Neural cell (in vitro differentiated cells): Measurements from ENCODE around the gene UBL4A. TPM values are rescaled to one million over a fixed set of nuclear protein-coding genes. Genes with fewer than 3 reads are reported as not detected.

Experiments used
- H2AFZ ChIP-seq: fragments of 200-600, 300-800 bp; sonication (generic), shearing (Covaris generic); 2 replicates; pipeline ENCODE4 v1.6.0; 2014; ENCODE audit warnings: low read depth, mild to moderate bottlenecking, antibody characterized with exemption, low read length, moderate library complexity
- H3F3A ChIP-seq: fragments of 200-600 bp; shearing (Covaris generic); 2 replicates; pipeline ENCODE4 v1.6.1; 2016; ENCODE audit warnings: mild to moderate bottlenecking, moderate library complexity, mixed read lengths, antibody characterized with exemption, low read length; ENCODE audit not compliant: insufficient read depth, poor library complexity, severe bottlenecking
- H3K27ac ChIP-seq: fragments of 200-600, 300-800 bp; sonication (generic), shearing (Covaris generic); 2 replicates; pipeline ENCODE4 v1.5.1; 2014; ENCODE audit warnings: mild to moderate bottlenecking, low read length, moderate library complexity
- H3K27me3 ChIP-seq: fragments of 300-800, 200-600 bp; sonication (generic), shearing (Covaris generic); 2 replicates; pipeline ENCODE4 v1.6.0; 2014; ENCODE audit warnings: mild to moderate bottlenecking, low read depth, low read length, moderate library complexity; ENCODE audit not compliant: insufficient read depth
- H3K36me3 ChIP-seq: fragments of 300-800, 200-600 bp; sonication (generic), shearing (Covaris generic); 2 replicates; pipeline ENCODE4 v1.5.1; 2014; ENCODE audit warnings: mild to moderate bottlenecking, antibody characterized with exemption, low read length, moderate library complexity; ENCODE audit not compliant: insufficient read depth
- H3K4me2 ChIP-seq: fragments of 300-800, 200-600 bp; sonication (generic), shearing (Covaris generic); 2 replicates; pipeline ENCODE4 v1.6.0; 2014; ENCODE audit warnings: mild to moderate bottlenecking, low read length
- H3K4me3 ChIP-seq: fragments of 300-800, 200-600 bp; sonication (generic), shearing (Covaris generic); 2 replicates; pipeline ENCODE4 v1.5.1; 2014; ENCODE audit warnings: mild to moderate bottlenecking, low read length, moderate library complexity
- H3K79me2 ChIP-seq: fragments of 200-600 bp; shearing (Covaris generic); replicated peaks from 2 replicates; pipeline ENCODE4 v1.6.0; 2014; ENCODE audit warnings: mild to moderate bottlenecking, low read length, moderate library complexity; ENCODE audit not compliant: insufficient read depth
- H3K9ac ChIP-seq: fragments of 300-800, 200-600 bp; sonication (generic), shearing (Covaris generic); 2 replicates; pipeline ENCODE4 v1.6.1; 2016; ENCODE audit warnings: mild to moderate bottlenecking, low read length, mixed read lengths
- H3K9me2 ChIP-seq: fragments of 200-600 bp; shearing (Covaris generic); 2 replicates; pipeline ENCODE4 v1.6.1; 2016; ENCODE audit warnings: mild to moderate bottlenecking, low read length, mixed read lengths; ENCODE audit not compliant: insufficient read depth
- H3K9me3 ChIP-seq: fragments of 200-600, 300-800 bp; sonication (generic), shearing (Covaris generic); 2 replicates; pipeline ENCODE4 v1.6.1; 2016; ENCODE audit warnings: mild to moderate bottlenecking, mixed run types, low read length, moderate library complexity, mixed read lengths
- H4K20me1 ChIP-seq: fragments of 200-600 bp; shearing (Covaris generic); 2 replicates; pipeline ENCODE4 v1.6.1; 2016; ENCODE audit warnings: mild to moderate bottlenecking, mixed run types; ENCODE audit not compliant: insufficient read depth
- CTCF ChIP-seq: fragments of 450-650 bp; IDR thresholded peaks from 2 replicates; pipeline ENCODE4 v1.5.1; 2014; ENCODE audit warnings: antibody characterized with exemption, mild to moderate bottlenecking, moderate library complexity; ENCODE audit not compliant: poor library complexity, severe bottlenecking
- EP300 ChIP-seq: fragments of 450-650 bp; conservative IDR thresholded peaks from 2 replicates; pipeline ENCODE4 v1.6.1; 2014; ENCODE audit warnings: antibody characterized with exemption, mild to moderate bottlenecking, moderate library complexity; ENCODE audit not compliant: poor library complexity, severe bottlenecking
- EZH2 ChIP-seq: fragments of 200-600, 300-800 bp; shearing (Covaris generic), sonication (generic); IDR thresholded peaks from 2 replicates; pipeline ENCODE4 v1.6.1; 2014; ENCODE audit warnings: antibody characterized with exemption, low read length, borderline replicate concordance, mild to moderate bottlenecking; ENCODE audit not compliant: insufficient read depth, poor library complexity, severe bottlenecking
- MXI1 ChIP-seq: fragments of 450-650 bp; conservative IDR thresholded peaks from 2 replicates; pipeline ENCODE4 v1.6.1; 2014; ENCODE audit warnings: antibody characterized with exemption, mild to moderate bottlenecking; ENCODE audit not compliant: poor library complexity, severe bottlenecking
- POLR2AphosphoS5 ChIP-seq: IDR thresholded peaks from 2 replicates; pipeline ENCODE4 v1.6.1; 2012
- RAD21 ChIP-seq: fragments of 450-650 bp; conservative IDR thresholded peaks from 2 replicates; pipeline ENCODE4 v1.6.1; 2014; ENCODE audit warnings: antibody characterized with exemption, mild to moderate bottlenecking, moderate library complexity
- REST ChIP-seq: IDR thresholded peaks from 2 replicates; pipeline ENCODE4 v1.6.1; 2012; ENCODE audit warnings: borderline replicate concordance
- SMC3 ChIP-seq: fragments of 450-650 bp; conservative IDR thresholded peaks from 2 replicates; pipeline ENCODE4 v1.6.1; 2014; ENCODE audit warnings: antibody characterized with exemption, mild to moderate bottlenecking, moderate library complexity; ENCODE audit not compliant: poor library complexity
- TAF1 ChIP-seq: IDR thresholded peaks from 2 replicates; pipeline ENCODE4 v1.6.1; 2012; ENCODE audit warnings: low read depth
- polyA plus RNA-seq: library from polyadenylated mRNA; depleted of rRNA; stranded (reverse); fragments of >200 nt; gene quantifications from 2 replicates; pipeline ENCODE4 v1.2.3, GENCODE V29; 2014

UBL4A gene
- polyA plus RNA-seq, 1 donor from 2014 or later = 28.5 TPM

GRCh38 chrX:154465601-154466000, 20.8 kb downstream of the UBL4A start:
- H3K4me2 ChIP-seq = no peak overlapping the region
- H3K27ac ChIP-seq = no peak overlapping the region
- TF ChIP-seq EP300 (no peak), RAD21 (no peak), POLR2AphosphoS5 (no peak), REST (no peak), TAF1 (no peak), SMC3 (no peak), EZH2 (no peak), MXI1 (no peak), CTCF (no peak)
- H3F3A ChIP-seq = no peaks in the 10 kb centered on the region
- no peak overlapping the region for H2AFZ ChIP-seq
- H3K27me3 ChIP-seq = no peaks in the 10 kb centered on the region
- H4K20me1 ChIP-seq = no peaks in the 10 kb centered on the region
- no peak overlapping the region for H3K4me3 ChIP-seq
- peaks cover 3% of the 10 kb centered on the region for H3K79me2 ChIP-seq
- H3K9ac ChIP-seq = no peak overlapping the region
- H3K9me2 ChIP-seq = no peaks in the 10 kb centered on the region
- no peaks in the 10 kb centered on the region for H3K9me3 ChIP-seq
- H3K36me3 ChIP-seq = no peaks in the 10 kb centered on the region

GRCh38 chrX:154464806-154465365, 21.5 kb downstream of the UBL4A start:
- no peaks in the 10 kb centered on the region for H3K9me3 ChIP-seq
- no peak overlapping the region for H2AFZ ChIP-seq
- TF ChIP-seq CTCF (no peak), SMC3 (no peak), RAD21 (no peak), MXI1 (no peak), POLR2AphosphoS5 (no peak), REST (no peak), EP300 (no peak), EZH2 (no peak), TAF1 (no peak)
- H3K27ac ChIP-seq = no peak overlapping the region
- no peaks in the 10 kb centered on the region for H3K36me3 ChIP-seq
- H3F3A ChIP-seq = no peaks in the 10 kb centered on the region
- peaks cover 5% of the 10 kb centered on the region for H3K79me2 ChIP-seq
- no peaks in the 10 kb centered on the region for H3K9me2 ChIP-seq
- H3K4me2 ChIP-seq = no peak overlapping the region
- H3K9ac ChIP-seq = no peak overlapping the region
- no peaks in the 10 kb centered on the region for H3K27me3 ChIP-seq
- no peak overlapping the region for H3K4me3 ChIP-seq
- H4K20me1 ChIP-seq = no peaks in the 10 kb centered on the region
